Fibroblast of skin of right biceps (primary cell): ENCODE measurements around the gene SLC16A6.
"Not testable (repeated sequence)": the region's sequence is repeated elsewhere in the genome, so short reads cannot be mapped to it uniquely, and the experiment has no call there.

Source experiments
- DNase-seq: peaks from one replicate; pipeline ENCODE4 v3.0.0-alpha.2; 2013

The SLC16A6 gene

GRCh38 chr17:68246271-68247028 lies 44.5 kb downstream of the SLC16A6 start:
- no peak for DNase-seq

GRCh38 chr17:68239632-68240366 lies 51.1 kb downstream of the SLC16A6 start:
- DNase-seq: no peak

- DNase-seq: no peak
Observed at GRCh38 chr17:68238871-68239253, 52.1 kb downstream of the SLC16A6 start.

- DNase-seq: no peak
Observed at GRCh38 chr17:68238164-68238870, 52.6 kb downstream of the SLC16A6 start.

GRCh38 chr17:68237369-68238163 lies 53.4 kb downstream of the SLC16A6 start:
- not testable (repeated sequence) for DNase-seq

GRCh38 chr17:68235336-68235791 lies 55.6 kb downstream of the SLC16A6 start:
- not testable (repeated sequence) for DNase-seq

- DNase-seq: peak; percentile 69
Observed at GRCh38 chr17:68234726-68235335, 56.1 kb downstream of the SLC16A6 start.

- DNase-seq: peak; percentile 11
Observed at GRCh38 chr17:68232741-68233140, 58.2 kb downstream of the SLC16A6 start.

GRCh38 chr17:68231541-68231940 lies 59.4 kb downstream of the SLC16A6 start:
- no peak for DNase-seq

- DNase-seq: not testable (repeated sequence)
Observed at GRCh38 chr17:68231131-68231530, 59.8 kb downstream of the SLC16A6 start.

GRCh38 chr17:68229619-68230018 lies 61.3 kb downstream of the SLC16A6 start:
- DNase-seq: no peak

- no peak for DNase-seq
Observed at GRCh38 chr17:68228817-68229570, 61.9 kb downstream of the SLC16A6 start.

- not testable (repeated sequence) for DNase-seq
Observed at GRCh38 chr17:68228039-68228680, 62.8 kb downstream of the SLC16A6 start.

GRCh38 chr17:68225055-68225454 lies 65.9 kb downstream of the SLC16A6 start:
- not testable (repeated sequence) for DNase-seq

- DNase-seq: no peak
Observed at GRCh38 chr17:68222606-68223005, 68.3 kb downstream of the SLC16A6 start.

- no peak for DNase-seq
Observed at GRCh38 chr17:68221786-68222185, 69.1 kb downstream of the SLC16A6 start.

GRCh38 chr17:68220786-68221185 lies 70.1 kb downstream of the SLC16A6 start:
- not testable (repeated sequence) for DNase-seq

GRCh38 chr17:68220186-68220585 lies 70.7 kb downstream of the SLC16A6 start:
- DNase-seq: not testable (repeated sequence)

- DNase-seq: not testable (repeated sequence)
Observed at GRCh38 chr17:68219429-68219828, 71.5 kb downstream of the SLC16A6 start.
